IPS-18c (cell line): ENCODE results near the gene RARS2.
"Not testable (repeated sequence)": the region's sequence is repeated elsewhere in the genome, so short reads cannot be mapped to it uniquely, and the experiment has no call there.

ENCODE experiments used
- H3K4me3 ChIP-seq: 2 replicates; pipeline ENCODE4 v1.7.0; 2013; ENCODE audit warnings: low read depth, mild to moderate bottlenecking, low read length, moderate library complexity; ENCODE audit not compliant: insufficient read depth
- H3K9me3 ChIP-seq: one replicate; pipeline ENCODE4 v1.6.1; 2013; ENCODE audit warnings: mild to moderate bottlenecking, low read length, moderate library complexity; ENCODE audit not compliant: control insufficient read depth, insufficient read depth

RARS2 gene

GRCh38 chr6:87589693-87590416, at the start of gene RARS2, which contains the start of gene ORC3:
RARS2 (minus strand) TSS chr6:87589987; CDS start chr6:87589957, 30 bp downstream.
ORC3 (plus strand) TSS chr6:87590135; CDS start chr6:87590169, 34 bp downstream.
- no peaks in the 10 kb centered on the region for H3K9me3 ChIP-seq
- H3K4me3 ChIP-seq = peak within 1 kb of the TSS; percentile 69

GRCh38 chr6:87639373-87639772, 49.6 kb upstream of the RARS2 start:
- Histone ChIP-seq H3K9me3 (no peaks in the 10 kb centered on the region), H3K4me3 (no peak overlapping the region)

GRCh38 chr6:87637106-87637505, 47.3 kb upstream of the RARS2 start:
- H3K4me3 ChIP-seq = no peak overlapping the region
- H3K9me3 ChIP-seq = no peaks in the 10 kb centered on the region

- H3K4me3 ChIP-seq = no peak overlapping the region
- H3K9me3 ChIP-seq = no peaks in the 10 kb centered on the region
Measured at GRCh38 chr6:87636315-87636714, 46.5 kb upstream of the RARS2 start.

- H3K4me3 ChIP-seq = no peak overlapping the region
- no peaks in the 10 kb centered on the region for H3K9me3 ChIP-seq
Measured at GRCh38 chr6:87633851-87634250, 44.1 kb upstream of the RARS2 start.

- no peaks in the 10 kb centered on the region for H3K9me3 ChIP-seq
Measured at GRCh38 chr6:87630746-87631145, 41.0 kb upstream of the RARS2 start.

GRCh38 chr6:87628881-87629280, 39.1 kb upstream of the RARS2 start:
- no peak overlapping the region for H3K4me3 ChIP-seq
- H3K9me3 ChIP-seq = no peaks in the 10 kb centered on the region

More at GRCh38 chr6:87630746-87631145, 41.0 kb upstream of the RARS2 start:
- no peak overlapping the region for H3K4me3 ChIP-seq

GRCh38 chr6:87628424-87628823, 38.6 kb upstream of the RARS2 start:
- H3K4me3 ChIP-seq = no peak overlapping the region
- H3K9me3 ChIP-seq = no peaks in the 10 kb centered on the region

GRCh38 chr6:87623248-87623647, 33.5 kb upstream of the RARS2 start:
- no peaks in the 10 kb centered on the region for H3K9me3 ChIP-seq
- H3K4me3 ChIP-seq = no peak overlapping the region

GRCh38 chr6:87618531-87618930, 28.7 kb upstream of the RARS2 start:
- Histone ChIP-seq H3K4me3 (no peak overlapping the region), H3K9me3 (no peaks in the 10 kb centered on the region)

GRCh38 chr6:87617405-87617804, 27.6 kb upstream of the RARS2 start:
- Histone ChIP-seq H3K4me3 (no peak overlapping the region), H3K9me3 (no peaks in the 10 kb centered on the region)

- not testable (repeated sequence) for H3K4me3 ChIP-seq, H3K9me3 ChIP-seq
Measured at GRCh38 chr6:87613018-87613417, 23.2 kb upstream of the RARS2 start.

GRCh38 chr6:87608802-87609201, 19.0 kb upstream of the RARS2 start:
- H3K9me3 ChIP-seq = no peaks in the 10 kb centered on the region
- H3K4me3 ChIP-seq = no peak overlapping the region

- no peaks in the 10 kb centered on the region for H3K9me3 ChIP-seq
- H3K4me3 ChIP-seq = no peak overlapping the region
Measured at GRCh38 chr6:87606199-87606598, 16.4 kb upstream of the RARS2 start.

GRCh38 chr6:87600576-87600975, 10.8 kb upstream of the RARS2 start:
- H3K4me3 ChIP-seq = no peak overlapping the region
- H3K9me3 ChIP-seq = no peaks in the 10 kb centered on the region

GRCh38 chr6:87590990-87591389, 1.2 kb upstream of the RARS2 start:
- H3K4me3 ChIP-seq = peak overlapping the region; percentile 69
- no peaks in the 10 kb centered on the region for H3K9me3 ChIP-seq

GRCh38 chr6:87590417-87590880, 662 bp upstream of the RARS2 start:
- Histone ChIP-seq H3K9me3 (no peaks in the 10 kb centered on the region), H3K4me3 (peak overlapping the region; percentile 69)

- Histone ChIP-seq H3K9me3 (no peaks in the 10 kb centered on the region), H3K4me3 (peak overlapping the region; percentile 69)
Measured at GRCh38 chr6:87588756-87589407, 905 bp downstream of the RARS2 start.
